NCI-H524 treated with DMSO at 0.1 percent for 48 hours (cell line): ENCODE results near the gene TMF1.

Experiments
- DNase-seq: peaks from one replicate; lab custom pipeline; 2025; lab: John Stamatoyannopoulos, UW

Gene TMF1

GRCh38 chr3:69012100-69012799 lies 39.9 kb downstream of the TMF1 start:
- no peak for DNase-seq

GRCh38 chr3:69011096-69011730 lies 40.9 kb downstream of the TMF1 start:
- no peak for DNase-seq

- DNase-seq = no peak
Observed at GRCh38 chr3:69009559-69010410, 42.3 kb downstream of the TMF1 start.

GRCh38 chr3:69008980-69009379 lies 43.2 kb downstream of the TMF1 start:
- no peak for DNase-seq

- DNase-seq = no peak
Observed at GRCh38 chr3:69005791-69006482, 46.2 kb downstream of the TMF1 start.

- DNase-seq = no peak
Observed at GRCh38 chr3:69005071-69005790, 46.9 kb downstream of the TMF1 start.

- DNase-seq = no peak
Observed at GRCh38 chr3:69004138-69004537, 48.0 kb downstream of the TMF1 start.

GRCh38 chr3:68999605-69000004 lies 52.5 kb downstream of the TMF1 start:
- no peak for DNase-seq

- no peak for DNase-seq
Observed at GRCh38 chr3:68999158-68999557, 53.0 kb downstream of the TMF1 start.

GRCh38 chr3:68997887-68998286 lies 54.2 kb downstream of the TMF1 start:
- no peak for DNase-seq

- DNase-seq = no peak
Observed at GRCh38 chr3:68996356-68996995, 55.7 kb downstream of the TMF1 start.

GRCh38 chr3:68988740-68989139 lies 63.4 kb downstream of the TMF1 start:
- no peak for DNase-seq

GRCh38 chr3:68987322-68987721 lies 64.8 kb downstream of the TMF1 start:
- no peak for DNase-seq

GRCh38 chr3:68986496-68987208 lies 65.5 kb downstream of the TMF1 start:
- no peak for DNase-seq

- peak; percentile 51 for DNase-seq
Observed at GRCh38 chr3:68985146-68985790, 66.9 kb downstream of the TMF1 start.

GRCh38 chr3:68984011-68984530 lies 68.1 kb downstream of the TMF1 start:
- peak; percentile 92 for DNase-seq

- no peak for DNase-seq
Observed at GRCh38 chr3:68977486-68978167, 74.5 kb downstream of the TMF1 start.

GRCh38 chr3:68974711-68975110 lies 77.4 kb downstream of the TMF1 start:
- DNase-seq = no peak

- DNase-seq = no peak
Observed at GRCh38 chr3:68973639-68974038, 78.5 kb downstream of the TMF1 start.
